ENCODE results near the gene RAB6A.
"Not testable (repeated sequence)": the region's sequence is repeated elsewhere in the genome, so short reads cannot be mapped to it uniquely, and the experiment has no call there.

The RAB6A gene

DNA sequence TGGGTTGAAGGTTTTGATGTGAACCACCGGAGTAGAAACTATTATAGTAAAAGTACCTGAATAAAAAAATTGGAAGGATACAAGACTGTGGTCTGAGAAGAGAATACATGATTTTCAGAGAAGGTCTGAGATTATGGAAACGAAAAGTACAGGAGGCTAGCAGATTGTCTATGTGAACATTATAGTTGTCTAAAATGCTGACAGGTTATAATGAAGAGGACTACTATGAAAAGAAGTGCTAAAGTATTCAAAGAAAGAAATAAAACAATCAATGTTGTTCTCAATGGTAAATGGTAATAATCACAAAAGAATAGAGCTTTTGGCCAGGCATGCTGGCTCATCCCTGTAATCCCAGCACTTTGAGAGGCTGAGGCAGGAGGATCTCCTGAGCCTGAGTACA, 34.0 kb downstream of the RAB6A start:
- no peak for DNase-seq (ENCODE audit: low read depth)

DNA sequence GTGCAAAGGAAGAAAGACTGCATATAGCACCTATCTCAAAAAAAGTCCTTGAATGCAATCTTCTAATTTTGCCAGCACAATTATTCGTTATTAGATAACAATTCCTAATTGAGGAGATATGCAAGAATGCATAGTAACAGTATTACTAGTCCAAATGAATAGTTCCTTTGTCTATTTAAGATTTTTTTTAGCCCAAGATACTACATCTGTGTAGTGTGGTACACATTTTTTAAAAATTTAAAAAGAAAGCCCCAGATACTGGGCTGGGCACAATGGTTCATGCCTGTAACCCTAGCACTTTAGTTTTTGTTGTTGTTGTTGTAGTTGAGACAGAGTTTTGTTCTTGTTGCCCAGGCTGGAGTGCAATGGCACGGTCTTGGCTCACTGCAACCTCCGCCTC, 43.7 kb downstream of the RAB6A start:
- no peak for DNase-seq (ENCODE audit: low read depth)

DNA sequence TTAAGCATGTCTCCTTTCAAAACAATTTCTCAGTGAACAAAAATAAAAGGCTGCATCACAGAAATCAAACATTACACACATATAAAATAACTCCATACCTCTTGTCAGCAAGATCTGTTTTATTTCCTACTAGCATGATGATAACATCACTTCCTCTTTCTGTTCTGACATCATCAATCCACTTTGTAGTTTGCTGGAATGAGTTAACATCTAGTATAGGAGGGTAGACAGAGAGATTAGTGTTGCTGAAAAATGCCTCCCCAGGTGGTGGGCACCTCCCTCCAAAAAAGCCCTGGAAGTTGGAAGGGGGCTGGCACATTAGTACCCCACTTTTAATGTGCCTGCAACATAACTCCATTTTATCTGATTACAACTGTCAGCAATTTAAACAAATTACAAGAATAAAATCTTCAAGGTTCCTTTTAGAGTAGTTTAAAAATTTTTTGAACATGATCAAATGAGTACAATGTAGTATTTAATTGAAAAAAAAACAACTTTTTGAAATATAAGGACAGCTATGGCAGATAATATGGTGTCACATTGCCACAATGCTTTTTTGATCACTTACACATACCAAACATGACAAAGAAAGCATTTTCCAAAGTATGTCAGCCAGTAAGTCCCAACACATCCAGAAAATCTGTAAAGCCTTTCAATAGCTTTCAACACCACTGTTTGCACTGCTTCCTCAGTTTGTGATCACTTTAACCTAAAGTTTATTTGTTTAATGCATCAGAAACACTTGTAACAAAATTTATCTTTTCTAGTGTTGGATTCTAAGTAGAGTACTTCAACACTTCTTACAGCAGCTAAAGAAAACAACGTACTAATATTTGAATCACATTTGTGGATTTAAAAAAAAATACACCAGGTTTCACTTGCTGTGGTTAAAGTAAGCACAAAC, 44.5 kb downstream of the RAB6A start:
- DNase-seq (ENCODE audit: low read depth): no peak

DNA sequence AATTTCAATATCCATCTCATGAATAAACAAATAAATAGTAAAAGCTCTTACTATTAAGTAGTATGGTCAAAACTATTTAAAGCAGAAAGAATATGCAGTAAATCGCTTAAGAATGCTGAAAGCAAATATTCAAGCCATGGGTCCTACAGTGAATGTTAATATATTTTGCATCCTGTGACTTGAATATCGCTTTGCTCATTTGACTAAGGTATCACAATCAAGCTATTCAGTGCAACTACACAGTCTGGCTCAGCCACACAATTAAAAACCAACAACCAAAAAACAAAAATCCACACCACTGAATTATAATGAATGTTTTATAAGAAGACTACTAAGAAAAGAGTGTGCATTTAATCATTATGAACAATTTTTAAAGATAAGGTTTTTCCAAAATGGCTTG, 45.3 kb downstream of the RAB6A start:
- no peak for DNase-seq (ENCODE audit: low read depth)

DNA sequence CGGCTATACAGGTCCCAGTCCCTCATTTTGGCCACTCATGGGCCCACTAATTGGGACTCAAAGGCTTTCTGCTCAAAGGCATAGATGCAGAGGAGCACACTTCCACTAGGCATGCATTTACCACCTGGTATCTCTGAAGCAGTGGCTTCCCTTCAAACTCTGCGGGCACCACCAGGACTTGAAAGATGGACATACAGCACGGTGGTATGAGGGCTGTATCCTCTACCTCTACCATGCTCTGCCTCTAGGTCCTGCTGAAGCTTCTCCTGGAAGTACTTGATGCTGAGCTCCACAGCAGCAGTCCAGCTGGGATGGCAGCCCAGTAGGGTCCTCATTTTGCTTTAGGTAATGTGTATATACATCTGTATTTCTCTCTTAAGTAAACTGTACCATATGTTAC, 49.9 kb downstream of the RAB6A start:
- DNase-seq (ENCODE audit: low read depth): no peak

DNA sequence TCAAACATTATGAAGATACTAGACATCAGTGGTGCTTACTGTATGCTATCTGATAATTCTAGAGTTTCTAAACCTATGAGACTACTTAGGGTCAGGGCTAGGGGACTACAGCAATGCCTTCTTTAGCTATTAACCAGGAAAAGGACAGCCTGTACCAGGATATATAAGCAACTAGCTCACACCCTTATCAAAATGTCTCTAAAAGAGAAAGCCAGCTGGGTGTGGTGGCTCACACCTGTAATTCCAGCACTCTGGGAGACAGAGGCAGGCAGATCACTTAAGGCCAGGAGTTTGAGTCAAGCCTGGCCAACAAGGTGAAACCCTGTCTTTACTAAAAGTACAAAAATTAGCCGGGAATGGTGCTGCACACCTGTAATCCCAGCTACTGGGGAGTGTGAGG, 55.8 kb downstream of the RAB6A start:
- DNase-seq (ENCODE audit: low read depth): no peak

DNA sequence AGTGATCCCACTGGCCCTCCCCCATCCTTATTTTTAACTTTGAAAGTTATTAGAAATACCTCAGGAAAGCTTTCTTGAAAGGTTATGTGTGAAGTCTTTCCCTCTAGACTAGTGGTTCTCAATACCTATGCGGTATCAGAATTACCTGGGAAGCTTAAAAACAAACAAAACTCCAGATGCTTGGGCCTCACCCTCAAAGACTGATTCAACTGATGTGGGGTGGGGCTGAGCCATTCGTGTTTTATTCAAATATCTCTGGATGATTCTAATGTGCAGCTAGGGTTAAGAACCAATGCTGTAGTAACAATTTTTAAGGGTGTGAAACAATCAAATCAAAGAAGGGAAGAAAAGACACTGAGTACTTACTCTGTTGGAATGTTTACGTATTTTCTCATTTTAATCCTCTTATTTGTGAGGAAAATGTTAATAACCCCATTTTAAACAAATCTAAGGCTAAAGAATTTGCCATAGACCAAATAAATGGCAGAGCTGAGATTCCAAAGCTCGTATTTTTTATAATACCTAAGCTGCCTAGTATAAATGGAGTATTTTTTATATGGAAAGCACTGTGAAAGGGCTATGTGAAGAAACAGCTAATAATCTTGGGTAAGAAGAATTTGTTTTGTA, 66.9 kb downstream of the RAB6A start:
- DNase-seq (ENCODE audit: low read depth): no peak

DNA sequence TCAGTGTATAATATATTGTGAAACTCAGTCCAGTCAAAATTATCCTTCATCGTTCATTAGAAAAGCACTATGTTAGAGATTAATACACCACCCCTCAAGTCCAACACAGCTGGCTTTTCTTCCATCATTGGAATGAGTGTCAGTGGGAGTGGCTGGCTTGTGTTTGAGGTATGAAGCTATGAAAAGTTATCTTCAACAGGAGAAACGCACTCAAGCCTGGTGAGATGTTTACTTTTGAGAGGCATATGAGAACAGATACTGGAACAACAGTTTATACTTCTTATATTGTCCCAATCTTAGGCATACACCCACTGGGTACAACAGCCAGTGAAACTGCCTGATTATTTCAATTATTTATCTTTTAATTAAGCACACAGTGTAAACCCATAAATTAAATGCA, 80.2 kb downstream of the RAB6A start:
- no peak for DNase-seq (ENCODE audit: low read depth)

DNA sequence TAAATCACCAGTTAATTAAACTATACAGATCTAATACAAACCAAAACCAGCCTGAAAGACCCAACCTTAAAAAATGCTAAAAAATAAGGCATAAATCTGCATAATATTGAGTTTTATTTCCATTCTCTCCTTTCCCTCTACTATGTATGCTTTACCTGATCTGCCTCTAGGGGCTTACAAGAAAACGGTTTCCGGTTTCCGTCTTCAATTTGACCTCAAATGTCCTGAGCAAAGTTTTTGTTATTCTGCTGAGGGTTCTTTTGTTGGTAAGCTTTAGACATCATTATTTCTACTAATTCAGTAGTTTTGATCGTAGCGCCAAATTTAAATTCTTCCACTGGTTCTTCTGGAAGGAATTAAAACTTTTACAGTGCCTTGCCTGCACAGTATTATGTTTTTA, 84.3 kb downstream of the RAB6A start:
- not testable (repeated sequence) for DNase-seq (ENCODE audit: low read depth)

DNA sequence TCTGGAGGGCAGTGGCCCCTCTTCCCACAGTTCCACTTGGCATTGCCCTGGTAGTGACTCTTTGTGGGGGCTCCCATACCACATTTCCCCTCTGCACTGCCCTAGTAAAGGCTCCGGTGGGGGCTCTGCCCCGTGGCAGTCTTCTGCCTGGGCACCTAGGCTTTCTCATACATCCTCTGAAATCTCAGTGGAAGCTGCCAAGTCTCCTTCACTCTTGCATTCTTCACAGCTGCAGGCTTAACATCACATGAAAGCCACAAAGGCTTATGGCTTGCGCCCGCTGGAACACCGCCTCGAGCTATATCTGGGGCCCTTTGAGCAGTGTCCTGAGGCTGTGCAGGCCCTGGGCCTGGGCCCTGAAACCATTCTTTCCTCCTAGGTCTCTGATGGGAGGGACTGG, 89.2 kb downstream of the RAB6A start:
- DNase-seq (ENCODE audit: low read depth): no peak

DNA sequence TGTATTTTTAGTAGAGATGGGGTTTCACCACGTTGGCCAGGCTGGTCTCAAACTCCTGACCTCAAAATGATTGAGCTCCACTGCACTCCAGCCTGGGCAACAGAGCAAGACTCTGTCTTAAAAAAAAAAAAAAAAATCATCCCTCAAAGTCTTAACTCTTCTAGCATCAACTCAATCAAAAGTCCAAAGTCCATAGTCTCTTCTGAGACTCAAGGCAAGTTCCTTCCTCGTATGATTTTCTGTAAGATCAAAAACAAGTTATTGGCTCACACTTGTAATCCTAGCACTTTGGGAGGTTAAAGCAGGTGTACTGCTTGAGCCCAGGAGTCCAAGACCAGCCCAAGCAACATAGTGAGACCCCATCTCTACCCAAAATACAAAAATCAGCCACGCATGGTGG, 90.1 kb downstream of the RAB6A start:
- DNase-seq (ENCODE audit: low read depth): no peak

DNA sequence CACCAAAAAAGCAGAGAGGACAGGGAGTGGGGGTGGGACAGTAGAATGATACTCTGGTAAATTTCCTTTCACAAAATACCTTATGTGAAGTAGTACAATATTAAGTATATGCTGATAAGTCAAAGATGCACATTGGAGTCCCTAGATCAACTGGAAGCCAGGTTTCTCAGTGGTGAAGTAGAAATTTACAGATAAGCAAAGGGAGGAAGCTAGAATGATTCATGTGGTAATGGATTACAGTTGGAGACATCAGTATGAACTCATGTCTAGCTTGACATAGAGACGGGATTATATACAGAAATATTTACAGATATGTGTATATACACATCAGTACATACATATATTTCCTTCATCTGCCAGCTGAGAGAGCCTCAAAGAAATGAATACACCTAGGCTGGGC, 93.0 kb downstream of the RAB6A start:
- DNase-seq (ENCODE audit: low read depth): no peak

DNA sequence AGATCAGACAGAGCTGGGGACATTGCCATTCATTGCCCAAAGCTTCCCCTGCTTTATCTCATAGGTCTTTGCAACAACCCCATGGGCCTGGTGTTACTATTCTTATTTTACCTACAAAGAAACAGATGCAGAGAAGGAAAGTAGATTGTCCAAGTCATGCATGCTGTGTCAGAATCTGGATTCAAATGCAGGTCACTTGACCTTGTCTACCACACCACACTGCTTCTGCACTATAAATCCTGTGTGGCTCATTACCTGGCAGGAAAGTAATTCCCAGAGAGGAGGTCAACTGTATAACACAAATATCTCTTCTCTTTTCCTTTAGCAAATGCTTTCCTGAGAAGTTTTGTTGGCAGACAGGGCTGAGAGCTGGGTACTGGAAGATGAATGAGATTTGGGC, 96.0 kb downstream of the RAB6A start:
- no peak for DNase-seq (ENCODE audit: low read depth)

DNA sequence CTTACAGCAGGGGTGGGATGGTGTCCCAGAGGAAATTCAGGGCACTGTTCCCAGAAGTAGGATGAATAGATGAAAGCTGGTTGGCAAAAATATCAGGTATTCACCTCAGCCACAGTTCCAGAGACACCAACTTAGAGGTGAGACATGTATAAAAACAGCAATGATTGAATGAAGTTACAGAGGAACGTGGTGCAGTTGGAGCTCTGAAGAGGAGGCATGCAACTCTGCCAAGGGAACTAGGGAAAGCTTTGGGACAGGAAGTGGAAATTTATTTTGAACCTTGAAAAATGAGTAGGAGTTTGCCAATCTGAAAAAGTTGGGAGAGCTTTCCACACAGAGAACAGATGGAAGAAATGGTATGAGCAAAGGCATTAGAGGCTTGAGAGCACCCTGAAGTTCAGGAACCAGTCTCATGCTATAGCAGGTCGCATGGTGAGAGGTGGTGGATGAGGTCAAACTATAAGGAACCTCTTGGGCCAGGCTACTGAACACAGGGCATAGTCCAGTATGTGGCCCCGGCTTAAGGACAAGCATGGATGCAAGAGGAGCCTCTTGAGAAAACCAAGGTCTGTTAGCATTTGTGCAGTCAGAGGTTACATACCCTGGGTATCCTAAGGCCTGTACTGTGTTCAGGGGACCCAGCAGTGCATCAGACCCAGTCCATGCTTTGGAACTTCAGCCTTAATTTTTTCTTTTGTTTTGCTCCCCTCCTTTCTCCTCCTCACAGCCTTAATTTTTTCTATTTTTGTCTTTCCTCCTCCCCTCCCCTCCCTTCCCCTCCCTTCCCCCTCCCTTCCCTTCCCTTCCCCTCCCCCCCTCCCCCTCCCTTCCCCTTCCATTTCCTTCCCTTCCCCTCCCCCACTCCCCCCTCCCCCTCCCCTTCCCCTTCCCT, 97.0 kb downstream of the RAB6A start:
- DNase-seq (ENCODE audit: low read depth): no peak

DNA sequence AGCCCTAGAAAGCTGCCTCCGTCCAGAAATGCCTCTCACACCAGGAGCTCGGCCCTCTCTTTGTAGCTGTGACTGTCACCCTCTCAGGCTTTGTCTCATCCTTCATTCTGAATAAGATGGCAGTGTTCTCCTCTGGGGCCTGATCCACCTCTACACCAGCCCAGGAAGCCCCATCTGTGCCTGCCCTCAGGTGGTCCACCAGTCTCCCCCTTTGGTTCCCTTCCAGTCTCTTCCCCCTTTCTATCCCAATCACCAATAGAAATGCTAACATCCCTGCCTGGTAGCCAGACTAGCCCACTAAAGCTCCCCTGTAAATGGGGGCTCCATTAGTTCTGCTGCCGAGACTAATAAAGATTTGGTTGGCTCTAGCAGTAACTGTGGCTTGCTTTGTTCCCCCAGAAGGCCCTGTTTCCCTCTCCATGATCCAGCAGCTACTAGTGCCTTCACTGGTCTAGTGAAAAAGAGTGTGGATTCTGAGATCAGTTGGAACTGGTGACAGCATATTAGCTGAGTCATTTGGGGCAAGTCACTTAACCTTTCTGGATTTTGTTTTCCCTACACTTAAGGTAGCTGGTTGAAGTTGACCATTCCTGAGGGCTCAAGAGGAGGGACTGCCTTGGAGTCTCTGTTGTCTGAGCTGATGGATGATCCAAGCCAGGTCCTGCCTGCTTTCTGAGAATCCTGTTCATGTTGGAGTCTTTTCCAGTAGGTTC, 98.3 kb downstream of the RAB6A start:
- DNase-seq (ENCODE audit: low read depth): no peak

DNA sequence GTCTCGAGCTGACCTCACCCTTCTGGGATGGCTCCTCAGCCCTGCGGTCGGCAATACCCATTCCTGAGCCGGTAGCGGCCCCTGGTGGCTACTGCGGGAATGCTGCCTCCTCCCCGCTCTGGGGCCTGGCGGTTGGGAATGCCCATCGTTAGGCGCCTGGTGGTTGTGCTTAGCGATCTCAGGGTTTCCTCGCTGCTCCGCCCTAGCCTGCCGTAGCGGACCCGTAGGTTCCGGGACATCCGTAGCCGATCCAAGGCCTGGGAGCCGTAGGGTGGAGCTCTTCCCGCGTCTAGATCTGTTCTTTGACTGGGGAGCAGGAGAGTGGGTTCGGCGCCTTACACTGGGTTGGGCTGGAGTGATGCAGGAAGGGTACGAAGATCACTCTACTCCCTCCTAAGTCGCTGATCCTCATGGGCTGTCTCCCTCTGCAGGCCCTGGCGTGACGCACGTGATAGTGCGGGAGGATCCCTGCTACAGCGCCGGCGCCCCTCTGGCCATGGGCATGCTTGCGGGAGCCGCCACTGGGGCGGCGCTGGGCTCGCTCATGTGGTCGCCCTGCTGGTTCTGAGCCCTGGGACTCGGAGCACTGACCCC, 99.7 kb downstream of the RAB6A start:
- DNase-seq (ENCODE audit: low read depth): peak; percentile 77

DNA sequence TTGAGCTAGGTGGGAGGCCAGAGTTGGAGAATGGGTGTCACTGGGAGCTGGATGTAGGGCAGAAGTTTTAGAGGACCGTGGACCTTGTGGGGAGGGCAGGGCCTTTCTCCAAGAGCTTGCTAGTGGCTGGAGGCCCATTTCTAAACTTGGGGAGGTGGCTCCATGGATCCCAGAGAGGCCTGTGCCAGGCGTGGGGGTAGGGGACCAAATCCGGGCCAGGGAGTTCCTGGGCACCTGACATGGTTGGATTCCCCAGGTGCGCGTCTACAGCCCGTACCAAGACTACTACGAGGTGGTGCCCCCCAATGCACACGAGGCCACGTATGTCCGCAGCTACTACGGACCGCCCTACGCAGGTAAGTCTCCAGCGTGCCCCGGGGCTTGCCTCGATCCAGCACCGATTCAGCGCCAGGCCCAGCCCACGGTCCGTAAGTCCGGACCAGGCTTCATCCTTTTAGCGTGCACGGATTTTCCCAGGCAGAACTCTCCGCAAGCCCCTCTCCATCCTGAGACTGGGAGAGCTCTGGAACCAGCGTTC, 100.3 kb downstream of the RAB6A start:
- no peak for DNase-seq (ENCODE audit: low read depth)

DNA sequence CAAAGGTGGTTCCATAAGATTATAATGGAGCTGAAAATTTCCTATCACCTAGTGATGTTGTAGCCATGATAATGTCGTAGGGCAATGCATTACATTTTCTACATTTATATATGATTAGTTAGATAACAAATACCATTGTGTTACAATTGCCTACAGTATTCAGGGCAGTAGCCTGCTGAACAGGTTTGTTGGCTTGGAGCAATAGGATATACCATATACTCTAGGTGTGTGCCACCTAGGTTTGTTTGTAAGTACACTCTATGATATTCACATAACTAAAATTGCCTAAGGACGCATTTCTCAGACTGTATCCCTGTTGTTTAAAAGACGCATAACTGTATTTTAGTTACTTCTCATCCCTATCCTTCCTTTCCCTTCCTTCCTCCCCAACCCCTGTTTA, 100.9 kb downstream of the RAB6A start:
- no peak for DNase-seq (ENCODE audit: low read depth)

DNA sequence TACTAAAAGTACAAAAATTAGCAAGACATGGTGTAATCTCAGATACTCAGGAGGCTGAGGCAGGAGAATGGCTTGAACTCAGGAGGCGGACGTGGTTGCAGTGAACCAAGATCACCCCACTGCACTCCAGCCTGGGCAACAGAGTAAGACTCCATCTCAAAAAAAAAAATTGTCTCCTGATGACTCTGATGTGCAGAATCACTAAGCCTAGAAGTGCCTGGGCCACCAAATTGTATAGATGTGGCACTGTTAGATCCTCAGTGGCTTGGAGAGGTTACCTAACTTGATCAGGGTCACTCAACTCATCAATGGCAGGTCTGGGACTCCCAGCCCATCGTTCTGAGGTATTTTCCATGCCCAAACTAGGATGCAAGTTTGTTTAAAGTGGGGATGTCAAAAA, 103.9 kb downstream of the RAB6A start:
- DNase-seq (ENCODE audit: low read depth): no peak

DNA sequence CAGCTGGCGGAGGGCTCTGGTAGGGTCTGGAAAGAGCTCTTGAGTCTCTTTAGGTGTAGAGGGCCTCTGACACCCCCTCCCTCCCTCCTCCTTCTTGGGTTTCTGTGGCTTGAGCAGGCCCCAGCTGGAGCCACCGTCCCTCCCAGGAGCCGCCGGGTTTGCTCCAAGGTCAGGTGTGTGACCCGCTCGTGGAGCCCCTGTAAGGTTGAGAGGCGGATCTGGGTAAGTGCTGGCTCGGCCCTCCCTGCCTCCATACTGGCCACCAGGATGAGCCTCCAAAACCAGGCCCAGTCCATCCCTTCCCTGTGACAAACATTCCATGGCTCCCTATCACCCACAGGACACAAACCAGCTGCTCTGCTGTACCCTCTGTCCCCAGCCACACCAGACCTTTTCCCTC, 105.2 kb downstream of the RAB6A start:
- no peak for DNase-seq (ENCODE audit: low read depth)

DNA sequence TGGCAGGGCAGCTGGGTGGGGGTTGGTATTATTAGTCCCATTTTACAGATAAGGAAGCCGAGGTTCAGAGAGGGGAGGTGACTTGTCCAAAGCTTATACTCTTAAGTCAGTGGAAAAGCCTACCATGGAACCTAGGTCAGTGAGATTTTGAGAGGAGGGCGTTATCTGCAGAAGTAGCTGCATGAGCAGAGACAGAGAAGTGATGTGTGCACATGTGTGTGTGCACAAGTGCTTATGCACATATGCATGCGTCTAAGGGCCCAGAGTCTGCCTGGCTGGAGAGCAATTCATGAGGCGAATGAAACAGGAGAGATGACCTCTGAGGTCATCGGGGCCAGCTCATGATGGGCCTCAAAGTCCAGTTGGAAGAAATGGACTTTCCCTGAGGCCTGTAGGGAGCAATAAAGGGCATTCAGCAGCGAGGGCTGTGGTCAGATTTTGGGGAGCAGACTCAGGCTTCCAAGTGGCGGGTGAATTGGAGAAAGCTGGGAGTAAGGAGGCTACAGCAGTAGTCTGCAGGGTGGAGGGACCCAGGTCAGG, 106.3 kb downstream of the RAB6A start:
- no peak for DNase-seq (ENCODE audit: low read depth)
